SK-N-SH (cell line): ENCODE results near the gene SLC25A21. TPM values are rescaled to one million over a fixed set of nuclear protein-coding genes. Genes with fewer than 3 reads are reported as not detected.

Experiments used
- CTCF ChIA-PET: fragments of 300-600, 350-600 bp; formaldehyde crosslinking; extraction: SDS; loops from one replicate; lab custom pipeline; 2021; lab: Yijun Ruan, JAX
- POLR2A ChIA-PET: fragments of 350-600 bp; sonication (Branson Sonifier 250); formaldehyde crosslinking; extraction: SDS; loops from one replicate; lab custom pipeline; 2020; ENCODE audit warnings: antibody characterized with exemption, inconsistent platforms; lab: Yijun Ruan, JAX
- DNase-seq: peaks from one replicate; pipeline ENCODE4 v3.0.0; 2012
- H2AFZ ChIP-seq: fragments of 200-600 bp; sonication (generic); 2 replicates; pipeline ENCODE4 v1.8.1; 2016; ENCODE audit warnings: antibody characterized with exemption, mild to moderate bottlenecking, low read depth
- H3F3A ChIP-seq: fragments of 200-600 bp; sonication (generic); replicated peaks from 2 replicates; pipeline ENCODE3; 2016; ENCODE audit warnings: antibody characterized with exemption, mild to moderate bottlenecking; ENCODE audit not compliant: insufficient read depth
- H3K27ac ChIP-seq, 2 experiments: fragments of 200-500 bp in 1 of 2; fragments of 200-600 bp in 1 of 2; sonication (Bioruptor generic) in 1 of 2; sonication (generic), shearing (Covaris generic) in 1 of 2; 2 replicates each; pipeline versions ENCODE4 v1.5.1 to v1.6.1; 2014 to 2016; ENCODE audit warnings: low read depth in 2 of 2, inconsistent platforms in 1 of 2, low read length in 1 of 2, mild to moderate bottlenecking in 1 of 2, mixed read lengths in 1 of 2
- H3K27me3 ChIP-seq: fragments of 200-600 bp; sonication (generic), shearing (Covaris generic); 2 replicates; pipeline ENCODE4 v1.6.1; 2016; ENCODE audit warnings: mixed run types; ENCODE audit not compliant: insufficient read depth
- H3K36me3 ChIP-seq, 2 experiments: fragments of 200-500 bp in 1 of 2; fragments of 200-600 bp in 1 of 2; sonication (Bioruptor generic) in 1 of 2; sonication (generic) in 1 of 2; replicated peaks in 1 of 2; 2 replicates each; pipeline versions ENCODE3 to v1.5.1; 2014 to 2016; ENCODE audit warnings: low read length in 1 of 2, mild to moderate bottlenecking in 1 of 2; ENCODE audit not compliant: insufficient read depth in 2 of 2, control insufficient read depth in 1 of 2
- H3K4me1 ChIP-seq, 2 experiments: fragments of 200-500 bp in 1 of 2; fragments of 200-600 bp in 1 of 2; sonication (Bioruptor generic) in 1 of 2; sonication (generic), shearing (Covaris generic) in 1 of 2; 2 replicates each; pipeline versions ENCODE4 v1.5.1 to v1.6.1; 2014 to 2016; ENCODE audit warnings: low read depth in 1 of 2, low read length in 1 of 2, mixed run types in 1 of 2; ENCODE audit not compliant: insufficient read depth in 2 of 2, control insufficient read depth in 1 of 2
- H3K4me2 ChIP-seq: fragments of 200-600 bp; sonication (generic), shearing (Covaris generic); 2 replicates; pipeline ENCODE4 v1.6.1; 2017; ENCODE audit warnings: mixed run types
- H3K4me3 ChIP-seq, 2 experiments: fragments of 200-500 bp in 1 of 2; fragments of 200-600 bp in 1 of 2; sonication (Bioruptor generic) in 1 of 2; sonication (generic), shearing (Covaris generic) in 1 of 2; 2 replicates each; pipeline versions ENCODE4 v1.5.1 to v1.8.1; 2014 to 2016; ENCODE audit warnings: low read depth in 2 of 2, inconsistent platforms in 1 of 2, low read length in 1 of 2, mild to moderate bottlenecking in 1 of 2, mixed read lengths in 1 of 2, moderate library complexity in 1 of 2
- H3K79me2 ChIP-seq: fragments of 200-600 bp; sonication (generic); 2 replicates; pipeline ENCODE4 v1.8.1; 2017; ENCODE audit warnings: mild to moderate bottlenecking; ENCODE audit not compliant: insufficient read depth
- H3K9ac ChIP-seq: fragments of 200-600 bp; sonication (generic); 2 replicates; pipeline ENCODE4 v1.6.1; 2017; ENCODE audit warnings: mixed run types
- H3K9me2 ChIP-seq: fragments of 200-600 bp; sonication (generic); 2 replicates; pipeline ENCODE4 v1.6.1; 2017; ENCODE audit warnings: mixed run types
- H3K9me3 ChIP-seq: fragments of 200-600 bp; sonication (generic); 2 replicates; pipeline ENCODE4 v1.6.1; 2017; ENCODE audit warnings: mixed run types, mild to moderate bottlenecking, moderate library complexity
- H4K20me1 ChIP-seq: fragments of 200-600 bp; sonication (generic); 2 replicates; pipeline ENCODE4 v1.6.1; 2017; ENCODE audit warnings: mild to moderate bottlenecking, mixed run types; ENCODE audit not compliant: insufficient read depth
- CHD2 ChIP-seq: fragments of 150-350 bp; IDR thresholded peaks from 2 replicates; pipeline ENCODE4 v1.6.1; 2018; ENCODE audit warnings: low read length; ENCODE audit not compliant: partially characterized antibody
- ELF1 ChIP-seq: IDR thresholded peaks from 2 replicates; pipeline ENCODE4 v1.4.0; 2012
- EZH2phosphoT487 ChIP-seq: fragments of 200-600 bp; sonication (generic); IDR thresholded peaks from 2 replicates; pipeline ENCODE4 v1.6.1; 2017; ENCODE audit warnings: low read depth, mixed run types, mild to moderate bottlenecking, antibody characterized with exemption, moderate library complexity, borderline replicate concordance
- FOXM1 ChIP-seq: IDR thresholded peaks from 2 replicates; pipeline ENCODE4 v1.4.0; 2012; ENCODE audit warnings: low read depth, mild to moderate bottlenecking
- GABPA ChIP-seq: IDR thresholded peaks from 2 replicates; pipeline ENCODE4 v1.4.0; 2012; ENCODE audit warnings: low read depth, mild to moderate bottlenecking
- JUND ChIP-seq: IDR thresholded peaks from 2 replicates; pipeline ENCODE4 v1.4.0; 2012
- MEF2A ChIP-seq: IDR thresholded peaks from 2 replicates; pipeline ENCODE4 v1.4.0; 2012; ENCODE audit warnings: low read depth, borderline replicate concordance
- NFIC ChIP-seq: IDR thresholded peaks from 2 replicates; pipeline ENCODE4 v1.4.0; 2012; ENCODE audit warnings: borderline replicate concordance
- POLR2AphosphoS5 ChIP-seq: IDR thresholded peaks from 2 replicates; pipeline ENCODE4 v1.6.1; 2012; ENCODE audit warnings: low read depth, low read length
- RCOR1 ChIP-seq: fragments of 150-350 bp; IDR thresholded peaks from 2 replicates; pipeline ENCODE4 v1.6.1; 2017; ENCODE audit warnings: antibody characterized with exemption, low read length
- RFX5 ChIP-seq: IDR thresholded peaks from 2 replicates; pipeline ENCODE4 v1.6.1; 2012; ENCODE audit warnings: mild to moderate bottlenecking, improper control_type of control experiment, low read length
- SIN3A ChIP-seq: IDR thresholded peaks from 2 replicates; pipeline ENCODE4 v1.6.1; 2012; ENCODE audit warnings: low read depth, mild to moderate bottlenecking, low read length, moderate library complexity, borderline replicate concordance
- TAF1 ChIP-seq: IDR thresholded peaks from 2 replicates; pipeline ENCODE4 v1.6.1; 2012; ENCODE audit warnings: low read depth, mild to moderate bottlenecking, low read length, moderate library complexity, borderline replicate concordance
- TCF12 ChIP-seq: IDR thresholded peaks from 2 replicates; pipeline ENCODE4 v1.4.0; 2012
- YY1 ChIP-seq: IDR thresholded peaks from 2 replicates; pipeline ENCODE4 v1.4.0; 2012; ENCODE audit warnings: low read depth, mild to moderate bottlenecking
- WGBS: methylation state at CpG from one replicate; pipeline ENCODE4 v1.1.6; 2017; ENCODE audit warnings: low lambda C conversion rate; 5-methylcytosine and 5-hydroxymethylcytosine counted together
- polyA plus RNA-seq, 3 experiments: library from polyadenylated mRNA; depleted of rRNA; stranded (reverse); fragments of >200 nt; gene quantifications; 2 replicates each; pipeline ENCODE4 v1.2.3, GENCODE V29; 2012
- TF ChIP-seq, protein P1 (sequence below): IDR thresholded peaks from 2 replicates; pipeline ENCODE4 v1.4.0; 2012; ENCODE audit warnings: low read depth, borderline replicate concordance
- TF ChIP-seq, protein P2 (sequence below): IDR thresholded peaks from 2 replicates; pipeline ENCODE4 v1.6.1; 2012; ENCODE audit warnings: mild to moderate bottlenecking, low read depth, low read length, moderate library complexity
- TF ChIP-seq, protein P3 (sequence below): fragments of 200-600 bp; sonication (generic); IDR thresholded peaks from 2 replicates; pipeline ENCODE4 v1.6.1; 2017; ENCODE audit warnings: antibody characterized with exemption, mild to moderate bottlenecking, moderate library complexity
- TF ChIP-seq, protein P4 (sequence below): fragments of 150-350 bp; IDR thresholded peaks from 2 replicates; pipeline ENCODE4 v1.6.1; 2017; ENCODE audit warnings: antibody characterized with exemption, low read length, low read depth, borderline replicate concordance

Gene SLC25A21
- polyA plus RNA-seq, 1 of the 3 experiments (the other 2 are of a cell fraction): not detected

DNA sequence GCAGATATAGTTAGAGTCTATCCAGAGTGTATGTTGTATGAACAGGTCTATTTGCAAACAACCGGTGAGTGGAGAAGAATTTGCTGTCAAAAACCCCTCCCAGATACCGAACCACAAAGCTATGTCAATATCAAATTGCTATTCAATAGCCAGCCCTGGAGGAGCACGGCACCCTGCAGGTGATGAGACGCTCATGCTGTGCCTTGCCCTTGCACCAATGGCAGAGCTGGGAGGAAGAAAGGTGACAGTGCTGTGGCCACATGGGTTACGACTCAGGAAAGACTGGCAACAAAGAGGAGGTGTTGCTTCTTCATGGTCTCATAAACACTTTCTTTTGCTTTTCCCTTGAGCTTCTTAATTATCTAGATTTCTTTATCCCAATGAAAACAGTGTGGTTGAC lies 455.0 kb downstream of the SLC25A21 start (continued):
- TF ChIP-seq POLR2AphosphoS5: no peak
- TF ChIP-seq, all 33 proteins: peak for 0

DNA sequence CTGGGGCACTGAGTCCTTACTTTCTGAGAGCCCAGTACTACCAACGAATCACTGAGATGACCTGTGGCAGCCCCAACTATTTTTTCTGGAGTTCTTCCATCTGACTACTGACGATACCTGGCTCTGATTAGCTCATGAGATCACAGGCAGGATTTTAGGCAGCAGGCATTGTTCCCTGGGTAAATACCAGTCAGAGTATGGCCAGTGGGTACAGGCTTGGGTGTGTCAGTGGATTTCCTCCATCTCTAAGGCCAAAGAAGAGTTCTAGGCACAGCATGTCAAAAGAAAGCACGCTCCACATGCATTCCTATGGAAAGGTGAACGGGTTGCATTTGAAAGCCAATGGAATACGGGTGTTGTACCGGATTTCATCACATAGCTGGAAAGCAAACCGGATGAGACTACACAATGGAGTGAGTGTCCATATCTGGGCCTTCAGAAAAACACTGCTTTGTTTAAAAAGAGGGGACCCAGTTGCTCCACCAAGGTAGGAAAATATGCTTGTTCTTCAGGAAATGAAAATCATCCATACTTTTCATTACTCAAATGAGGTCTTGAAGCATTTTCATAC lies 455.7 kb downstream of the SLC25A21 start:
- H3K9ac ChIP-seq: no peak overlapping the region
- no peak overlapping the region for H3K27ac ChIP-seq
- POLR2A ChIA-PET: no interaction called here
- H4K20me1 ChIP-seq: no peaks in the 10 kb centered on the region
- H3K79me2 ChIP-seq: no peaks in the 10 kb centered on the region
- CTCF ChIA-PET: no interaction called here
- TF ChIP-seq POLR2AphosphoS5 (no peak), SIN3A (no peak), RCOR1 (no peak), EZH2phosphoT487 (no peak)
- TF ChIP-seq, protein P1, sequence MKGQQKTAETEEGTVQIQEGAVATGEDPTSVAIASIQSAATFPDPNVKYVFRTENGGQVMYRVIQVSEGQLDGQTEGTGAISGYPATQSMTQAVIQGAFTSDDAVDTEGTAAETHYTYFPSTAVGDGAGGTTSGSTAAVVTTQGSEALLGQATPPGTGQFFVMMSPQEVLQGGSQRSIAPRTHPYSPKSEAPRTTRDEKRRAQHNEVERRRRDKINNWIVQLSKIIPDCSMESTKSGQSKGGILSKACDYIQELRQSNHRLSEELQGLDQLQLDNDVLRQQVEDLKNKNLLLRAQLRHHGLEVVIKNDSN: no peak
- H3F3A ChIP-seq: no peaks in the 10 kb centered on the region
- H2AFZ ChIP-seq: no peak overlapping the region
- no peaks in the 10 kb centered on the region for H3K36me3 ChIP-seq
- no peak overlapping the region for H3K4me3 ChIP-seq
- H3K4me2 ChIP-seq: no peak overlapping the region
- 0% methylated on average over 6 of the region's 7 CpGs for WGBS
- H3K9me2 ChIP-seq: no peaks in the 10 kb centered on the region
- DNase-seq: no peak
- H3K9me3 ChIP-seq: no peaks in the 10 kb centered on the region
- no peaks in the 10 kb centered on the region for H3K4me1 ChIP-seq
- H3K27me3 ChIP-seq: no peaks in the 10 kb centered on the region

DNA sequence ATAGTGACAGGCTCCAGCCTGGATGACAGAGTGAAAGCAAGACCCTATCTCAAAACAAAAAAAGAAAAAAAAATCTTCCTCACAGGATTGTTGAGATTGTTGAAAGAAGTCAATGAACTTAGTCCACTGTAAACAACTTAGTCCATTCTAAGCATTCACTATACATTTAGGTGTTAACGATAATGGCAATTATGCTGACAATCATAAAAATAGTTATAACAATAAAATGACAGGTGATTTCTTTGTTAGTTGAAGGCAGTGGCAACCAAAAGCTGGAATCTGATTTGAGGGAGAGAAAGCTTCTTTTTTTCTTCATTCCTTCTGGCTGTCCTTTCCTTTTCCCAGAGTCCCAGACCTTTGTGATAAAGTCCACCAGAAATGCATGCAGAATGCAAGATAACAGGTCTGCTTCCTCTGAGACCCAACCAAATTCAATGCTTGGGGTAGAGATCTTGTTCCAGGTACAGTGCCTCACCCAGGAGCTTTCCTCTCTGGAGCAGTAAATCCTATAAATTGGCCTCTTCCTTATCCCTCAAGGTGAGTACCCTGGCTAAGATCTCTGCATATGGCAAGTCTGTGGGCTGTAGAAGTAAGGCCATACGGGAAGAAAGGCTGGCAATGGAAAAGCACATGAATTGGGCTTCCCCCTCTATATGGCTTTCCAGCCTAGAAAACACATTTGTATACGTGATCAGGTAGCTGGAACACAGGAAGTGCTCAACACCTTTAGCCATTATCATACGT lies 458.3 kb downstream of the SLC25A21 start:
- DNase-seq: no peak
- H3F3A ChIP-seq: no peaks in the 10 kb centered on the region
- CTCF ChIA-PET: no interaction called here
- H3K9me2 ChIP-seq: no peaks in the 10 kb centered on the region
- H3K79me2 ChIP-seq: no peaks in the 10 kb centered on the region
- H3K4me3 ChIP-seq: no peak overlapping the region
- H3K4me1 ChIP-seq: no peaks in the 10 kb centered on the region
- H4K20me1 ChIP-seq: no peaks in the 10 kb centered on the region
- no peak overlapping the region for H3K27ac ChIP-seq
- no peak overlapping the region for H2AFZ ChIP-seq
- 9% methylated on average over 4 of the region's 4 CpGs for WGBS
- no peak overlapping the region for H3K4me2 ChIP-seq
- POLR2A ChIA-PET: no interaction called here
- H3K36me3 ChIP-seq: no peaks in the 10 kb centered on the region
- no peak overlapping the region for H3K9ac ChIP-seq
- H3K27me3 ChIP-seq: no peaks in the 10 kb centered on the region
- H3K9me3 ChIP-seq: no peaks in the 10 kb centered on the region
- TF ChIP-seq RCOR1 (no peak), GABPA (no peak), JUND (no peak), TCF12 (no peak), MEF2A (no peak), FOXM1 (no peak), TAF1 (no peak), YY1 (no peak), ELF1 (no peak), CHD2 (no peak), NFIC (no peak), RFX5 (no peak)
- TF ChIP-seq, protein P2, sequence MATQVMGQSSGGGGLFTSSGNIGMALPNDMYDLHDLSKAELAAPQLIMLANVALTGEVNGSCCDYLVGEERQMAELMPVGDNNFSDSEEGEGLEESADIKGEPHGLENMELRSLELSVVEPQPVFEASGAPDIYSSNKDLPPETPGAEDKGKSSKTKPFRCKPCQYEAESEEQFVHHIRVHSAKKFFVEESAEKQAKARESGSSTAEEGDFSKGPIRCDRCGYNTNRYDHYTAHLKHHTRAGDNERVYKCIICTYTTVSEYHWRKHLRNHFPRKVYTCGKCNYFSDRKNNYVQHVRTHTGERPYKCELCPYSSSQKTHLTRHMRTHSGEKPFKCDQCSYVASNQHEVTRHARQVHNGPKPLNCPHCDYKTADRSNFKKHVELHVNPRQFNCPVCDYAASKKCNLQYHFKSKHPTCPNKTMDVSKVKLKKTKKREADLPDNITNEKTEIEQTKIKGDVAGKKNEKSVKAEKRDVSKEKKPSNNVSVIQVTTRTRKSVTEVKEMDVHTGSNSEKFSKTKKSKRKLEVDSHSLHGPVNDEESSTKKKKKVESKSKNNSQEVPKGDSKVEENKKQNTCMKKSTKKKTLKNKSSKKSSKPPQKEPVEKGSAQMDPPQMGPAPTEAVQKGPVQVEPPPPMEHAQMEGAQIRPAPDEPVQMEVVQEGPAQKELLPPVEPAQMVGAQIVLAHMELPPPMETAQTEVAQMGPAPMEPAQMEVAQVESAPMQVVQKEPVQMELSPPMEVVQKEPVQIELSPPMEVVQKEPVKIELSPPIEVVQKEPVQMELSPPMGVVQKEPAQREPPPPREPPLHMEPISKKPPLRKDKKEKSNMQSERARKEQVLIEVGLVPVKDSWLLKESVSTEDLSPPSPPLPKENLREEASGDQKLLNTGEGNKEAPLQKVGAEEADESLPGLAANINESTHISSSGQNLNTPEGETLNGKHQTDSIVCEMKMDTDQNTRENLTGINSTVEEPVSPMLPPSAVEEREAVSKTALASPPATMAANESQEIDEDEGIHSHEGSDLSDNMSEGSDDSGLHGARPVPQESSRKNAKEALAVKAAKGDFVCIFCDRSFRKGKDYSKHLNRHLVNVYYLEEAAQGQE: no peak
- TF ChIP-seq, protein P3, sequence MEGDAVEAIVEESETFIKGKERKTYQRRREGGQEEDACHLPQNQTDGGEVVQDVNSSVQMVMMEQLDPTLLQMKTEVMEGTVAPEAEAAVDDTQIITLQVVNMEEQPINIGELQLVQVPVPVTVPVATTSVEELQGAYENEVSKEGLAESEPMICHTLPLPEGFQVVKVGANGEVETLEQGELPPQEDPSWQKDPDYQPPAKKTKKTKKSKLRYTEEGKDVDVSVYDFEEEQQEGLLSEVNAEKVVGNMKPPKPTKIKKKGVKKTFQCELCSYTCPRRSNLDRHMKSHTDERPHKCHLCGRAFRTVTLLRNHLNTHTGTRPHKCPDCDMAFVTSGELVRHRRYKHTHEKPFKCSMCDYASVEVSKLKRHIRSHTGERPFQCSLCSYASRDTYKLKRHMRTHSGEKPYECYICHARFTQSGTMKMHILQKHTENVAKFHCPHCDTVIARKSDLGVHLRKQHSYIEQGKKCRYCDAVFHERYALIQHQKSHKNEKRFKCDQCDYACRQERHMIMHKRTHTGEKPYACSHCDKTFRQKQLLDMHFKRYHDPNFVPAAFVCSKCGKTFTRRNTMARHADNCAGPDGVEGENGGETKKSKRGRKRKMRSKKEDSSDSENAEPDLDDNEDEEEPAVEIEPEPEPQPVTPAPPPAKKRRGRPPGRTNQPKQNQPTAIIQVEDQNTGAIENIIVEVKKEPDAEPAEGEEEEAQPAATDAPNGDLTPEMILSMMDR: no peak
- TF ChIP-seq, protein P4, sequence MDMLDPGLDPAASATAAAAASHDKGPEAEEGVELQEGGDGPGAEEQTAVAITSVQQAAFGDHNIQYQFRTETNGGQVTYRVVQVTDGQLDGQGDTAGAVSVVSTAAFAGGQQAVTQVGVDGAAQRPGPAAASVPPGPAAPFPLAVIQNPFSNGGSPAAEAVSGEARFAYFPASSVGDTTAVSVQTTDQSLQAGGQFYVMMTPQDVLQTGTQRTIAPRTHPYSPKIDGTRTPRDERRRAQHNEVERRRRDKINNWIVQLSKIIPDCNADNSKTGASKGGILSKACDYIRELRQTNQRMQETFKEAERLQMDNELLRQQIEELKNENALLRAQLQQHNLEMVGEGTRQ: no peak
